ENCODE results near the gene HOXA1.

The HOXA1 gene

GRCh38 chr7:27131390-27131819 lies 35.6 kb upstream of the HOXA1 start:
- no peak for DNase-seq (ENCODE audit: low read depth)

- no peak for DNase-seq (ENCODE audit: low read depth)
These were observed 35.0 kb upstream of the HOXA1 start, which contains the start of gene HOXA4 for GRCh38 chr7:27130540-27131389. Gene HOXA4, minus strand, starts transcription at chr7:27130757. Its CDS starts 24 bp downstream, at chr7:27130733.

GRCh38 chr7:27129729-27130539 lies 34.1 kb upstream of the HOXA1 start:
- DNase-seq (ENCODE audit: low read depth) = no peak

GRCh38 chr7:27128776-27129728 lies 33.3 kb upstream of the HOXA1 start:
- DNase-seq (ENCODE audit: low read depth) = no peak

- DNase-seq (ENCODE audit: low read depth) = no peak
These were observed 32.2 kb upstream of the HOXA1 start for GRCh38 chr7:27128034-27128433.

GRCh38 chr7:27126596-27127327 lies 31.0 kb upstream of the HOXA1 start:
- no peak for DNase-seq (ENCODE audit: low read depth)

GRCh38 chr7:27125986-27126394 lies 30.2 kb upstream of the HOXA1 start:
- DNase-seq (ENCODE audit: low read depth) = no peak

- no peak for DNase-seq (ENCODE audit: low read depth)
These were observed 29.3 kb upstream of the HOXA1 start for GRCh38 chr7:27124902-27125689.

- no peak for DNase-seq (ENCODE audit: low read depth)
These were observed 28.5 kb upstream of the HOXA1 start for GRCh38 chr7:27124096-27124901.

GRCh38 chr7:27123477-27124053 lies 27.8 kb upstream of the HOXA1 start:
- no peak for DNase-seq (ENCODE audit: low read depth)

- DNase-seq (ENCODE audit: low read depth) = no peak
These were observed 27.2 kb upstream of the HOXA1 start for GRCh38 chr7:27123007-27123476.

- DNase-seq (ENCODE audit: low read depth) = no peak
These were observed 26.5 kb upstream of the HOXA1 start for GRCh38 chr7:27122077-27122910.

- no peak for DNase-seq (ENCODE audit: low read depth)
These were observed 25.9 kb upstream of the HOXA1 start for GRCh38 chr7:27121684-27122076.

GRCh38 chr7:27119412-27119911 lies 23.7 kb upstream of the HOXA1 start:
- DNase-seq (ENCODE audit: low read depth) = no peak

- DNase-seq (ENCODE audit: low read depth) = no peak
These were observed 22.8 kb upstream of the HOXA1 start for GRCh38 chr7:27118580-27118979.

- no peak for DNase-seq (ENCODE audit: low read depth)
These were observed 22.2 kb upstream of the HOXA1 start for GRCh38 chr7:27117887-27118491.
